Neural crest cell (in vitro differentiated cells): ENCODE measurements around the gene RCC1. TPM values are rescaled to one million over a fixed set of nuclear protein-coding genes. Genes with fewer than 3 reads are reported as not detected.
"Not testable (repeated sequence)": the region's sequence is repeated elsewhere in the genome, so short reads cannot be mapped to it uniquely, and the experiment has no call there.

Source experiments
- DNase-seq: peaks from one replicate; pipeline ENCODE4 v3.0.0; 2021; ENCODE audit warnings: low read depth, mixed read lengths, low spot score
- H3K27ac Mint-ChIP-seq: one replicate; pipeline ENCODE4 v1.8.0; 2021; ENCODE audit warnings: mild to moderate bottlenecking, mixed read lengths; ENCODE audit not compliant: unreplicated experiment
- H3K27me3 Mint-ChIP-seq: 2 replicates; pipeline ENCODE4 v1.8.0; 2021; ENCODE audit warnings: low read depth, mild to moderate bottlenecking, mixed read lengths
- H3K36me3 Mint-ChIP-seq: 2 replicates; pipeline ENCODE4 v1.8.0; 2021; ENCODE audit warnings: low read depth, mild to moderate bottlenecking, mixed read lengths
- H3K4me1 Mint-ChIP-seq: 2 replicates; pipeline ENCODE4 v1.8.0; 2021; ENCODE audit warnings: mixed read lengths
- H3K4me3 Mint-ChIP-seq: one replicate; pipeline ENCODE4 v1.8.0; 2021; ENCODE audit warnings: mild to moderate bottlenecking, mixed read lengths
- H3K9me3 Mint-ChIP-seq: 2 replicates; pipeline ENCODE4 v1.8.0; 2021; ENCODE audit warnings: mixed read lengths
- total RNA-seq: library from RNA; stranded (reverse); gene quantifications from 2 replicates; pipeline ENCODE4 v1.2.1, GENCODE V29; 2021
- TF ChIP-seq, protein P1 (sequence below): fragments of 200-600 bp; sonication (generic); conservative IDR thresholded peaks from 2 replicates; pipeline ENCODE4 v1.5.0; 2021; ENCODE audit warnings: antibody characterized with exemption, mild to moderate bottlenecking

RCC1 gene
- total RNA-seq, 1 donor from 2014 or later: 94.8 TPM

GRCh38 chr1:28538286-28538685 is 32.4 kb downstream of the RCC1 start:
- Mint-ChIP-seq H3K36me3 (peaks cover 2% of the 10 kb centered on the region), H3K27me3 (no peaks in the 10 kb centered on the region), H3K4me3 (peak overlapping the region; percentile 13), H3K27ac (no peak overlapping the region), H3K4me1 (no peaks in the 10 kb centered on the region), H3K9me3 (no peaks in the 10 kb centered on the region)
- DNase-seq: no peak
- TF ChIP-seq, protein P1, sequence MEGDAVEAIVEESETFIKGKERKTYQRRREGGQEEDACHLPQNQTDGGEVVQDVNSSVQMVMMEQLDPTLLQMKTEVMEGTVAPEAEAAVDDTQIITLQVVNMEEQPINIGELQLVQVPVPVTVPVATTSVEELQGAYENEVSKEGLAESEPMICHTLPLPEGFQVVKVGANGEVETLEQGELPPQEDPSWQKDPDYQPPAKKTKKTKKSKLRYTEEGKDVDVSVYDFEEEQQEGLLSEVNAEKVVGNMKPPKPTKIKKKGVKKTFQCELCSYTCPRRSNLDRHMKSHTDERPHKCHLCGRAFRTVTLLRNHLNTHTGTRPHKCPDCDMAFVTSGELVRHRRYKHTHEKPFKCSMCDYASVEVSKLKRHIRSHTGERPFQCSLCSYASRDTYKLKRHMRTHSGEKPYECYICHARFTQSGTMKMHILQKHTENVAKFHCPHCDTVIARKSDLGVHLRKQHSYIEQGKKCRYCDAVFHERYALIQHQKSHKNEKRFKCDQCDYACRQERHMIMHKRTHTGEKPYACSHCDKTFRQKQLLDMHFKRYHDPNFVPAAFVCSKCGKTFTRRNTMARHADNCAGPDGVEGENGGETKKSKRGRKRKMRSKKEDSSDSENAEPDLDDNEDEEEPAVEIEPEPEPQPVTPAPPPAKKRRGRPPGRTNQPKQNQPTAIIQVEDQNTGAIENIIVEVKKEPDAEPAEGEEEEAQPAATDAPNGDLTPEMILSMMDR: no peak

- Mint-ChIP-seq H3K27me3 (no peaks in the 10 kb centered on the region), H3K9me3 (no peaks in the 10 kb centered on the region), H3K4me1 (no peaks in the 10 kb centered on the region), H3K36me3 (no peaks in the 10 kb centered on the region), H3K27ac (no peak overlapping the region), H3K4me3 (no peak overlapping the region)
- DNase-seq: no peak
- TF ChIP-seq, protein P1: no peak
Observed at GRCh38 chr1:28540651-28541050, 34.8 kb downstream of the RCC1 start.

- H3K27ac Mint-ChIP-seq, DNase-seq, H3K27me3 Mint-ChIP-seq, H3K4me3 Mint-ChIP-seq, H3K36me3 Mint-ChIP-seq, H3K4me1 Mint-ChIP-seq, H3K9me3 Mint-ChIP-seq: not testable (repeated sequence)
Observed at GRCh38 chr1:28541414-28542015, 35.7 kb downstream of the RCC1 start.

DNA sequence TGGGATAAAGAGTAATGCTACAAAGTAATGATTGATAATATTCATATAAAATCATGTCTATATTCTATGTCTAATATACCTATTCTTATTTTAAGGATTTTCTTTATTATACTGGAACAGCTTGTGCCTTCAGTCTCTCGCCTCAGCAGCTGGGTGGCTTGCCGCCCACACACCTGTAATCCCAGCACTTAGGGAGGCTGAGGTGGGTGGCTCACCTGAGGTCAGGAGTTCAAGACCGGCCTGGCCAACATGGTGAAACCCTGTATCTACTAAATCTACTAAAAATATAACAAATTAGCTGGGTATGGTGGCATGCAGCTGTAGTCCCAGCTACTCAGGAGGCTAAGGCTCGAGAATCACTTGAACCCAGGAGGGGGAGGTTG is 39.4 kb downstream of the RCC1 start:
- H3K36me3 Mint-ChIP-seq: no peaks in the 10 kb centered on the region
- H3K27me3 Mint-ChIP-seq: no peaks in the 10 kb centered on the region
- TF ChIP-seq, protein P1: no peak
- no peak for DNase-seq
- H3K9me3 Mint-ChIP-seq: no peaks in the 10 kb centered on the region
- no peak overlapping the region for H3K4me3 Mint-ChIP-seq
- no peak overlapping the region for H3K27ac Mint-ChIP-seq
- no peaks in the 10 kb centered on the region for H3K4me1 Mint-ChIP-seq

DNA sequence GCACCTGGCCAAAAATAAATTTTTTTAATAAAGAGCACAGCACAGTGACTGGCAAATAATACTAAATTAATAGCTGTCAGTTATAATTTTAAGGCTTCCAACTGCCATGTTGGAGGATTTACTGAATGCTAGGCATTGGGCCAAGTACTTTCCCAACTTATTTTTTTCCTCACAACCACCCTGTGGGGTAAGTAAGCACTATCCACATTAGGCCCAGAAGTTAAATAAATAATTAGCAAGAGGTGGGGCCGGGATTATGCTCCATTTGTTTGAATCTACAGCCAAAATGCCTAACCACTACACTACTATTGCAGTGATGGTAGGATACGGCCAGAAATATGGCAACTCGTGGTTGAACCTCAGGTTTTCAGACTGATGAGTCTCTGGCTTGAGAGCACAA is 42.5 kb downstream of the RCC1 start:
- H3K4me1 Mint-ChIP-seq: peaks cover 10% of the 10 kb centered on the region
- H3K9me3 Mint-ChIP-seq: no peaks in the 10 kb centered on the region
- DNase-seq: no peak
- TF ChIP-seq, protein P1: no peak
- no peaks in the 10 kb centered on the region for H3K27me3 Mint-ChIP-seq
- no peaks in the 10 kb centered on the region for H3K36me3 Mint-ChIP-seq
- H3K4me3 Mint-ChIP-seq: no peak overlapping the region
- H3K27ac Mint-ChIP-seq: no peak overlapping the region

GRCh38 chr1:28551381-28551780 is 45.5 kb downstream of the RCC1 start:
- H3K9me3 Mint-ChIP-seq: no peaks in the 10 kb centered on the region
- peak overlapping the region; percentile 99 for H3K4me3 Mint-ChIP-seq
- no peaks in the 10 kb centered on the region for H3K36me3 Mint-ChIP-seq
- no peak for DNase-seq
- H3K27me3 Mint-ChIP-seq: no peaks in the 10 kb centered on the region
- TF ChIP-seq, protein P1: no peak
- no peak overlapping the region for H3K27ac Mint-ChIP-seq
- H3K4me1 Mint-ChIP-seq: peaks cover 20% of the 10 kb centered on the region
